ENCODE measurements around the gene ENPP3.
"Not testable (repeated sequence)": the region's sequence is repeated elsewhere in the genome, so short reads cannot be mapped to it uniquely, and the experiment has no call there.

The ENPP3 gene

DNA sequence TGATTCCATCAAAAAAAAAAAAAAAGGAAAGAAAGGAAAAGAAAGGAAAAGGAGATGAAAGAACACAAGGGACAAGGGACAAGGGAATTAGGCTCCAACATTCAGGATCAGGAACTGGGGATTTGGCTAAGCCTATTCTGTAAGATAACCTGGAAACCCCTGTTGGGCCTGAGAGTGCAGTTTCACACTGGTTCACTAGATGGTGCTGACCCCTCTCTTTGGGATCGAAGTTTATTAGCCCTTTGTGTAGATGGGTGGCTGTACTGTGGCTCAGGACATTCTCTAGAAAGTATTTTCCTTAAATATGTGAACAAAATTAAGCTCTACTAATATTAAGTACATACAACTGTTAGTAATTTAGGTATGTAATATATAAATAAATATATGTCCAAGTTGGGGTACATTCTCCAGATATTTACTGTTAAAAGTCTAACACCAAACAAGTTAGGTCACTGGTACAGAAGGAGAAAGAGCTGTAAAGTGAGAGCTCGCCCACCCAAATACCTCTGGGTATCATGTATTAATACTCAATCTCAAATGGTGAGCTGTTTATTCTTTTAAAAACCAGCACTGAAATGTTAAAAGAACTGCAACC lies 57.8 kb downstream of the ENPP3 start:
- H3K4me3 ChIP-seq (ENCODE audit: low read depth, low read length) = no peak overlapping the region
- H3K9me3 ChIP-seq (ENCODE audit: control insufficient read depth, insufficient read depth, low read depth, low read length) = no peaks in the 10 kb centered on the region
- H3K36me3 ChIP-seq (ENCODE audit: control insufficient read depth in 2 of 2, insufficient read depth in 1 of 2, low read length in 2 of 2) = no peaks in the 10 kb centered on the region
- no peak overlapping the region for H3K27ac ChIP-seq (ENCODE audit: extremely low read depth, low read depth, low read length)
- no peaks in the 10 kb centered on the region for H3K4me1 ChIP-seq (ENCODE audit: control insufficient read depth, insufficient read depth, low read length)
- TF ChIP-seq ZNF416 (tag by site-specific recombination; IDR thresholded peaks at IDR 0.05) (no peak), CTCF (tag by site-specific recombination; IDR thresholded peaks at IDR 0.05) (peak; percentile 57), ZNF426 (tag by site-specific recombination; IDR thresholded peaks at IDR 0.05) (no peak), ZNF654 (tag by site-specific recombination; IDR thresholded peaks at IDR 0.05; ENCODE audit: low read depth) (peak; percentile 71), ZSCAN18 (tag by site-specific recombination; IDR thresholded peaks at IDR 0.05) (no peak), ZNF473 (tag by site-specific recombination; IDR thresholded peaks at IDR 0.05) (no peak), ZNF362 (tag by site-specific recombination; IDR thresholded peaks at IDR 0.05) (no peak), ZNF561 (tag by site-specific recombination; IDR thresholded peaks at IDR 0.05; ENCODE audit: borderline replicate concordance) (no peak)
- TF ChIP-seq, protein P1, sequence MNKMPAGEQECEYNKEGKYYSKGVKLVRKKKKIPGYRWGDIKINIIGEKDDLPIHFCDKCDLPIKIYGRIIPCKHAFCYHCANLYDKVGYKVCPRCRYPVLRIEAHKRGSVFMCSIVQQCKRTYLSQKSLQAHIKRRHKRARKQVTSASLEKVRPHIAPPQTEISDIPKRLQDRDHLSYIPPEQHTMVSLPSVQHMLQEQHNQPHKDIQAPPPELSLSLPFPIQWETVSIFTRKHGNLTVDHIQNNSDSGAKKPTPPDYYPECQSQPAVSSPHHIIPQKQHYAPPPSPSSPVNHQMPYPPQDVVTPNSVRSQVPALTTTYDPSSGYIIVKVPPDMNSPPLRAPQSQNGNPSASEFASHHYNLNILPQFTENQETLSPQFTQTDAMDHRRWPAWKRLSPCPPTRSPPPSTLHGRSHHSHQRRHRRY (tag by site-specific recombination; IDR thresholded peaks at IDR 0.05) = no peak
- TF ChIP-seq, protein P2, sequence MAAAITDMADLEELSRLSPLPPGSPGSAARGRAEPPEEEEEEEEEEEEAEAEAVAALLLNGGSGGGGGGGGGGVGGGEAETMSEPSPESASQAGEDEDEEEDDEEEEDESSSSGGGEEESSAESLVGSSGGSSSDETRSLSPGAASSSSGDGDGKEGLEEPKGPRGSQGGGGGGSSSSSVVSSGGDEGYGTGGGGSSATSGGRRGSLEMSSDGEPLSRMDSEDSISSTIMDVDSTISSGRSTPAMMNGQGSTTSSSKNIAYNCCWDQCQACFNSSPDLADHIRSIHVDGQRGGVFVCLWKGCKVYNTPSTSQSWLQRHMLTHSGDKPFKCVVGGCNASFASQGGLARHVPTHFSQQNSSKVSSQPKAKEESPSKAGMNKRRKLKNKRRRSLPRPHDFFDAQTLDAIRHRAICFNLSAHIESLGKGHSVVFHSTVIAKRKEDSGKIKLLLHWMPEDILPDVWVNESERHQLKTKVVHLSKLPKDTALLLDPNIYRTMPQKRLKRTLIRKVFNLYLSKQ (tag by site-specific recombination; IDR thresholded peaks at IDR 0.05; ENCODE audit: borderline replicate concordance) = no peak
- ChIA-PET POLR2A (no interaction called here), CTCF (interaction anchor here (0.6 to 5.0 kb wide), 67 partner anchors 9 to 902 kb away, joined by 3 to 188 read pairs (median 4); partner anchors contain the start of gene ENPP3)

GRCh38 chr6:131696956-131697355 lies 59.9 kb downstream of the ENPP3 start:
- Histone ChIP-seq H3K4me1 (ENCODE audit: control insufficient read depth, insufficient read depth, low read length) (no peaks in the 10 kb centered on the region), H3K36me3 (ENCODE audit: control insufficient read depth in 2 of 2, insufficient read depth in 1 of 2, low read length in 2 of 2) (no peaks in the 10 kb centered on the region), H3K9me3 (ENCODE audit: control insufficient read depth, insufficient read depth, low read depth, low read length) (no peaks in the 10 kb centered on the region), H3K4me3 (ENCODE audit: low read depth, low read length) (no peak overlapping the region), H3K27ac (ENCODE audit: extremely low read depth, low read depth, low read length) (no peak overlapping the region)
- ChIA-PET CTCF (interaction anchor here (0.6 to 5.0 kb wide), 3 partner anchors 140 to 217 kb away, joined by 3 to 188 read pairs (median 4); no protein-coding TSS in a partner anchor), POLR2A (interaction anchor here (0.7 kb wide), 1 partner anchor 585 kb away, joined by 3 read pairs; no protein-coding TSS in a partner anchor)
- TF ChIP-seq ZIC2 (tag by site-specific recombination; IDR thresholded peaks at IDR 0.05) = no peak
- no peak for TF ChIP-seq ZNF571 (tag by site-specific recombination; IDR thresholded peaks at IDR 0.05)
- no peak for TF ChIP-seq ZNF398 (tag by site-specific recombination; IDR thresholded peaks at IDR 0.05)
- TF ChIP-seq WT1 (tag by site-specific recombination; IDR thresholded peaks at IDR 0.05) = no peak
- TF ChIP-seq KLF17 (tag by site-specific recombination; IDR thresholded peaks at IDR 0.05) = no peak

GRCh38 chr6:131700851-131701250 lies 63.7 kb downstream of the ENPP3 start:
- CTCF ChIA-PET; H3K4me3 ChIP-seq (ENCODE audit: low read depth, low read length); H3K27ac ChIP-seq (ENCODE audit: extremely low read depth, low read depth, low read length); H3K9me3 ChIP-seq (ENCODE audit: control insufficient read depth, insufficient read depth, low read depth, low read length); H3K4me1 ChIP-seq (ENCODE audit: control insufficient read depth, insufficient read depth, low read length); POLR2A ChIA-PET; H3K36me3 ChIP-seq (ENCODE audit: control insufficient read depth in 2 of 2, insufficient read depth in 1 of 2, low read length in 2 of 2): not testable (repeated sequence)

DNA sequence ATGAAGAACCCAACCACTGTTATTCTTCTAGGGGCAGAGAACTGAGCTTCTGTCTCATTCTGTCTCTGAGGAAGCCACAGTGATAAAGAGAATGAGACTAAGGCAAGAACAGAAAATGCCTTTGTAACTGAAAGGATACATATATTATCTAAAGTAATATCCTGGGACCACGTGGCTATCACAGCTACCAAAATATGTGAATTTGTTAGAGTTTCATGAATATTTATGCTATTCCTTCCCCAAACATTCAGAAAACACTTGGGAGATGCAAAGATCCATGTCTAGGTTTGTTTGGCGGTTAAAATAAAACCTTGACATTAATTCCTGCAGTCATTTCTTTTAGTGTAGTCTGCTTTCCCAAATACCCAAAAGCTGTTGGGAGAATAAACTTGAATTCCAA lies 66.8 kb downstream of the ENPP3 start:
- H3K9me3 ChIP-seq (ENCODE audit: control insufficient read depth, insufficient read depth, low read depth, low read length); H3K4me1 ChIP-seq (ENCODE audit: control insufficient read depth, insufficient read depth, low read length); H3K36me3 ChIP-seq (ENCODE audit: control insufficient read depth in 2 of 2, insufficient read depth in 1 of 2, low read length in 2 of 2); H3K27ac ChIP-seq (ENCODE audit: extremely low read depth, low read depth, low read length); H3K4me3 ChIP-seq (ENCODE audit: low read depth, low read length); CTCF ChIA-PET; POLR2A ChIA-PET: not testable (repeated sequence)
